A673 (cell line): ENCODE results near the gene GALNT2. TPM values are rescaled to one million over a fixed set of nuclear protein-coding genes. Genes with fewer than 3 reads are reported as not detected.

ENCODE experiments used
- BruUV-seq: library from RNA; stranded (reverse); fragments of 400-500 nt; replicated peaks from 2 replicates; lab custom pipeline; 2021; lab: Mats Ljungman, UMichigan
- CTCF ChIA-PET: fragments of 300-600 bp; sonication (Branson Sonifier 250); formaldehyde crosslinking; loops from one replicate; lab custom pipeline; 2022; ENCODE audit warnings: antibody characterized with exemption; lab: Charles Lee
- POLR2A ChIA-PET: fragments of 300-600 bp; sonication (Branson Sonifier 250); formaldehyde crosslinking; loops from one replicate; lab custom pipeline; 2022; ENCODE audit warnings: antibody characterized with exemption; ENCODE audit not compliant: low non-redundant PET; lab: Charles Lee
- DNase-seq: peaks from one replicate; pipeline ENCODE4 v3.0.0-alpha.2; 2015; ENCODE audit warnings: low spot score
- H3K27ac ChIP-seq: fragments of 200-600 bp; sonication (generic); 2 replicates; pipeline ENCODE4 v1.5.1; 2016; ENCODE audit warnings: mixed run types, low read depth, mild to moderate bottlenecking, mixed read lengths, antibody characterized with exemption, low read length; ENCODE audit not compliant: poor library complexity, severe bottlenecking
- H3K27me3 ChIP-seq: fragments of 200-600 bp; sonication (generic); replicated peaks from 2 replicates; pipeline ENCODE4 v1.6.1; 2017; ENCODE audit warnings: mixed run types, low read depth, mild to moderate bottlenecking, mixed read lengths, antibody characterized with exemption, low read length; ENCODE audit not compliant: insufficient read depth, poor library complexity
- H3K36me3 ChIP-seq: fragments of 200-600 bp; sonication (generic); 2 replicates; pipeline ENCODE4 v1.6.1; 2016; ENCODE audit warnings: mixed run types, mild to moderate bottlenecking, mixed read lengths, antibody characterized with exemption, low read length; ENCODE audit not compliant: insufficient read depth, poor library complexity, severe bottlenecking
- H3K4me1 ChIP-seq: fragments of 200-600 bp; sonication (generic); 2 replicates; pipeline ENCODE4 v1.6.1; 2017; ENCODE audit warnings: mixed run types, mild to moderate bottlenecking, mixed read lengths, antibody characterized with exemption, low read length; ENCODE audit not compliant: insufficient read depth, poor library complexity, severe bottlenecking
- H3K4me3 ChIP-seq: fragments of 200-600 bp; sonication (generic); 2 replicates; pipeline ENCODE4 v1.5.1; 2016; ENCODE audit warnings: low read depth, mixed run types, mild to moderate bottlenecking, mixed read lengths, low read length; ENCODE audit not compliant: poor library complexity, severe bottlenecking
- H3K9me3 ChIP-seq: fragments of 200-600 bp; sonication (generic); 2 replicates; pipeline ENCODE4 v1.6.1; 2016; ENCODE audit warnings: mixed run types, low read depth, mild to moderate bottlenecking, mixed read lengths, antibody characterized with exemption, low read length; ENCODE audit not compliant: poor library complexity, severe bottlenecking
- EZH2 ChIP-seq: fragments of 200-600 bp; sonication (generic); IDR thresholded peaks from 2 replicates; pipeline ENCODE4 v1.6.1; 2017; ENCODE audit warnings: borderline replicate concordance, low read depth, mild to moderate bottlenecking, mixed read lengths, antibody characterized with exemption, low read length; ENCODE audit not compliant: poor library complexity, severe bottlenecking
- intact Hi-C: fragments of 100-400 bp; cut with micrococcal nuclease; formaldehyde crosslinking; loops from one replicate; pipeline ENCODE4 v1.10.0; 2022; ENCODE audit not compliant: unreplicated experiment
- total RNA-seq: library from RNA; stranded (reverse); gene quantifications from 2 replicates; pipeline ENCODE4 v1.2.3, GENCODE V29; 2021
- TF ChIP-seq, protein P1 (sequence below): fragments of 300-800, 200-600 bp; sonication (generic); conservative IDR thresholded peaks from 2 replicates; pipeline ENCODE4 v1.5.1; 2017; ENCODE audit warnings: low read depth, mild to moderate bottlenecking, antibody characterized with exemption, low read length, moderate library complexity, mixed read lengths

Gene GALNT2
- total RNA-seq, 1 experiment from 2014 or later: 94.6 TPM

GRCh38 chr1:230248016-230248888 is 181.2 kb downstream of the GALNT2 start:
- ChIA-PET POLR2A (no interaction called here), CTCF (no interaction called here)
- no TSS peak for BruUV-seq
- no peak for DNase-seq
- H3K36me3 ChIP-seq: peaks cover 5% of the 10 kb centered on the region
- no peaks in the 10 kb centered on the region for H3K27me3 ChIP-seq
- intact Hi-C loops: no loop called here
- H3K4me3 ChIP-seq: no peak overlapping the region
- no peak overlapping the region for H3K27ac ChIP-seq
- no peaks in the 10 kb centered on the region for H3K9me3 ChIP-seq
- TF ChIP-seq, protein P1, sequence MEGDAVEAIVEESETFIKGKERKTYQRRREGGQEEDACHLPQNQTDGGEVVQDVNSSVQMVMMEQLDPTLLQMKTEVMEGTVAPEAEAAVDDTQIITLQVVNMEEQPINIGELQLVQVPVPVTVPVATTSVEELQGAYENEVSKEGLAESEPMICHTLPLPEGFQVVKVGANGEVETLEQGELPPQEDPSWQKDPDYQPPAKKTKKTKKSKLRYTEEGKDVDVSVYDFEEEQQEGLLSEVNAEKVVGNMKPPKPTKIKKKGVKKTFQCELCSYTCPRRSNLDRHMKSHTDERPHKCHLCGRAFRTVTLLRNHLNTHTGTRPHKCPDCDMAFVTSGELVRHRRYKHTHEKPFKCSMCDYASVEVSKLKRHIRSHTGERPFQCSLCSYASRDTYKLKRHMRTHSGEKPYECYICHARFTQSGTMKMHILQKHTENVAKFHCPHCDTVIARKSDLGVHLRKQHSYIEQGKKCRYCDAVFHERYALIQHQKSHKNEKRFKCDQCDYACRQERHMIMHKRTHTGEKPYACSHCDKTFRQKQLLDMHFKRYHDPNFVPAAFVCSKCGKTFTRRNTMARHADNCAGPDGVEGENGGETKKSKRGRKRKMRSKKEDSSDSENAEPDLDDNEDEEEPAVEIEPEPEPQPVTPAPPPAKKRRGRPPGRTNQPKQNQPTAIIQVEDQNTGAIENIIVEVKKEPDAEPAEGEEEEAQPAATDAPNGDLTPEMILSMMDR: no peak
- TF ChIP-seq EZH2: no peak
- no peaks in the 10 kb centered on the region for H3K4me1 ChIP-seq

DNA sequence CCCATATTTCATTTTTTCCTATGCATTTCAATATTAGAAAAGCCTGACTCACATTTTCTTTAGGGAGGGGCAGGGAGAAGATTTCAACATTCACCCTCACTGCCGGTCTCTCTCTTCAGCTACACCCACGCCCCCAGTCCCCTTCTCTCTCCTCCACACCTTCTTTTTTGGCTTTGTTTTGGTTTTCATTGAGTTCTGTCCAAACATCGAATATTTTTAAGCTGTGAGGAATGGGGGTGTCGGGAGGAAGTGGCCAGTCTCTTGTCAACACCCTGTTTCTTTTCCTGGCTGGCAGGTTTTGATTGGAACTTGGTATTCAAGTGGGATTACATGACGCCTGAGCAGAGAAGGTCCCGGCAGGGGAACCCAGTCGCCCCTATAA is 181.8 kb downstream of the GALNT2 start:
- no peak for DNase-seq
- POLR2A ChIA-PET: no interaction called here
- Histone ChIP-seq H3K36me3 (peaks cover 5% of the 10 kb centered on the region), H3K4me1 (no peaks in the 10 kb centered on the region), H3K27ac (no peak overlapping the region), H3K27me3 (no peaks in the 10 kb centered on the region), H3K9me3 (no peaks in the 10 kb centered on the region), H3K4me3 (no peak overlapping the region)
- intact Hi-C loops: no loop called here
- CTCF ChIA-PET: no interaction called here
- TF ChIP-seq, protein P1: no peak
- no peak for TF ChIP-seq EZH2
- BruUV-seq: no TSS peak

DNA sequence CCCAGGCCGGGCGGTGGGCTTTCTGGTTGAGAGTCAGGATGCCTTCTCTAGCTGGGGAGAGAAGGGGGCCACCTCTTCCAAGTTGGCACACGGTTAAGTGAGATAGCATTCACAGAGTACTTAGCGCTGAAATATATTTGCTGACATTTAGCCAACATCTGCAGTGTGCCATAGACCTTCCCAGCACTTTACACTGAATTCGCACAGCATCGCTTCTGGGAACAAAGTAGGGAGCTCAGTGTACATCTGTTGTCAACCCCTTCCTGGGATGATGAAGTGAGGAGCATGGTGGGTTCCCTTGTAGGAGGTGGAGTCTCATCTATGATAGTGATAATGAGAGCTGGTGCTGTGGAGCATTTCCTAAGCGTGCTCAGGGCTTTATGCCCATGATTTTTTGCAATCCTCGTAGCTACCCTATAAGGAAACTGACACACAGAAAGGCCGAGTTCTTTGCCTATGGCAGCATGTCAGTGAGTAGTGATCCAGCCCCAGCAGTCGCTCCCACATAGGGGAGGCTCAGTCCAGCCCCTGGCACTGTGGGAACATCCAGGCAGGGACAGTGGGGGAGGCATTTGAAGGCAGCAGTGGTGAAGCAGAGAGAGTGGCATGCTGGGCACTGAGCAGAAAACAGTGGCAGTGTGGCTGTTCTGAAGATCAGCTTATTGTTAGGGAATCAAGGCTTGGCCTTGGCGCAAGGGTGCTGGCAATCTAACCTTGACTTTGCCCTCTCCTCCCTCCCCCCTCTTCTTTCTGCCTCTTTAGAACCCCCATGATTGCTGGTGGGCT is 182.8 kb downstream of the GALNT2 start:
- ChIA-PET CTCF (no interaction called here), POLR2A (no interaction called here)
- no peak for DNase-seq
- no peak overlapping the region for H3K4me3 ChIP-seq
- BruUV-seq: no TSS peak
- H3K27ac ChIP-seq: no peak overlapping the region
- H3K36me3 ChIP-seq: peaks cover 5% of the 10 kb centered on the region
- no peaks in the 10 kb centered on the region for H3K9me3 ChIP-seq
- no peaks in the 10 kb centered on the region for H3K27me3 ChIP-seq
- intact Hi-C loops: no loop called here
- TF ChIP-seq, protein P1: no peak
- TF ChIP-seq EZH2: no peak
- H3K4me1 ChIP-seq: no peaks in the 10 kb centered on the region
